SK-N-SH (cell line): ENCODE results near the gene GNB1L. TPM values are rescaled to one million over a fixed set of nuclear protein-coding genes. Genes with fewer than 3 reads are reported as not detected.

ENCODE experiments used
- CTCF ChIA-PET: fragments of 300-600, 350-600 bp; formaldehyde crosslinking; extraction: SDS; loops from one replicate; lab custom pipeline; 2021; lab: Yijun Ruan, JAX
- POLR2A ChIA-PET: fragments of 350-600 bp; sonication (Branson Sonifier 250); formaldehyde crosslinking; extraction: SDS; loops from one replicate; lab custom pipeline; 2020; ENCODE audit warnings: antibody characterized with exemption, inconsistent platforms; lab: Yijun Ruan, JAX
- DNase-seq: peaks from one replicate; pipeline ENCODE4 v3.0.0; 2012
- H2AFZ ChIP-seq: fragments of 200-600 bp; sonication (generic); 2 replicates; pipeline ENCODE4 v1.8.1; 2016; ENCODE audit warnings: antibody characterized with exemption, mild to moderate bottlenecking, low read depth
- H3F3A ChIP-seq: fragments of 200-600 bp; sonication (generic); replicated peaks from 2 replicates; pipeline ENCODE3; 2016; ENCODE audit warnings: antibody characterized with exemption, mild to moderate bottlenecking; ENCODE audit not compliant: insufficient read depth
- H3K27ac ChIP-seq, 2 experiments: fragments of 200-500 bp in 1 of 2; fragments of 200-600 bp in 1 of 2; sonication (Bioruptor generic) in 1 of 2; sonication (generic), shearing (Covaris generic) in 1 of 2; 2 replicates each; pipeline versions ENCODE4 v1.5.1 to v1.6.1; 2014 to 2016; ENCODE audit warnings: low read depth in 2 of 2, inconsistent platforms in 1 of 2, low read length in 1 of 2, mild to moderate bottlenecking in 1 of 2, mixed read lengths in 1 of 2
- H3K27me3 ChIP-seq: fragments of 200-600 bp; sonication (generic), shearing (Covaris generic); 2 replicates; pipeline ENCODE4 v1.6.1; 2016; ENCODE audit warnings: mixed run types; ENCODE audit not compliant: insufficient read depth
- H3K36me3 ChIP-seq, 2 experiments: fragments of 200-500 bp in 1 of 2; fragments of 200-600 bp in 1 of 2; sonication (Bioruptor generic) in 1 of 2; sonication (generic) in 1 of 2; replicated peaks in 1 of 2; 2 replicates each; pipeline versions ENCODE3 to v1.5.1; 2014 to 2016; ENCODE audit warnings: low read length in 1 of 2, mild to moderate bottlenecking in 1 of 2; ENCODE audit not compliant: insufficient read depth in 2 of 2, control insufficient read depth in 1 of 2
- H3K4me1 ChIP-seq, 2 experiments: fragments of 200-500 bp in 1 of 2; fragments of 200-600 bp in 1 of 2; sonication (Bioruptor generic) in 1 of 2; sonication (generic), shearing (Covaris generic) in 1 of 2; 2 replicates each; pipeline versions ENCODE4 v1.5.1 to v1.6.1; 2014 to 2016; ENCODE audit warnings: low read depth in 1 of 2, low read length in 1 of 2, mixed run types in 1 of 2; ENCODE audit not compliant: insufficient read depth in 2 of 2, control insufficient read depth in 1 of 2
- H3K4me2 ChIP-seq: fragments of 200-600 bp; sonication (generic), shearing (Covaris generic); 2 replicates; pipeline ENCODE4 v1.6.1; 2017; ENCODE audit warnings: mixed run types
- H3K4me3 ChIP-seq, 2 experiments: fragments of 200-500 bp in 1 of 2; fragments of 200-600 bp in 1 of 2; sonication (Bioruptor generic) in 1 of 2; sonication (generic), shearing (Covaris generic) in 1 of 2; 2 replicates each; pipeline versions ENCODE4 v1.5.1 to v1.8.1; 2014 to 2016; ENCODE audit warnings: low read depth in 2 of 2, inconsistent platforms in 1 of 2, low read length in 1 of 2, mild to moderate bottlenecking in 1 of 2, mixed read lengths in 1 of 2, moderate library complexity in 1 of 2
- H3K79me2 ChIP-seq: fragments of 200-600 bp; sonication (generic); 2 replicates; pipeline ENCODE4 v1.8.1; 2017; ENCODE audit warnings: mild to moderate bottlenecking; ENCODE audit not compliant: insufficient read depth
- H3K9ac ChIP-seq: fragments of 200-600 bp; sonication (generic); 2 replicates; pipeline ENCODE4 v1.6.1; 2017; ENCODE audit warnings: mixed run types
- H3K9me2 ChIP-seq: fragments of 200-600 bp; sonication (generic); 2 replicates; pipeline ENCODE4 v1.6.1; 2017; ENCODE audit warnings: mixed run types
- H3K9me3 ChIP-seq: fragments of 200-600 bp; sonication (generic); 2 replicates; pipeline ENCODE4 v1.6.1; 2017; ENCODE audit warnings: mixed run types, mild to moderate bottlenecking, moderate library complexity
- H4K20me1 ChIP-seq: fragments of 200-600 bp; sonication (generic); 2 replicates; pipeline ENCODE4 v1.6.1; 2017; ENCODE audit warnings: mild to moderate bottlenecking, mixed run types; ENCODE audit not compliant: insufficient read depth
- ELF1 ChIP-seq: IDR thresholded peaks from 2 replicates; pipeline ENCODE4 v1.4.0; 2012
- EP300 ChIP-seq, 2 experiments: IDR thresholded peaks; 2 replicates each; pipeline versions ENCODE4 v1.4.0 to v1.6.1; 2012; ENCODE audit warnings: borderline replicate concordance in 1 of 2, low read depth in 1 of 2, low read length in 1 of 2
- EZH2phosphoT487 ChIP-seq: fragments of 200-600 bp; sonication (generic); IDR thresholded peaks from 2 replicates; pipeline ENCODE4 v1.6.1; 2017; ENCODE audit warnings: low read depth, mixed run types, mild to moderate bottlenecking, antibody characterized with exemption, moderate library complexity, borderline replicate concordance
- FOXJ3 ChIP-seq: sonication (generic); formaldehyde crosslinking; IDR thresholded peaks from 2 replicates; pipeline ENCODE4 v1.5.1; 2020; ENCODE audit warnings: mild to moderate bottlenecking, missing genetic modification reagents
- FOXM1 ChIP-seq: IDR thresholded peaks from 2 replicates; pipeline ENCODE4 v1.4.0; 2012; ENCODE audit warnings: low read depth, mild to moderate bottlenecking
- GABPA ChIP-seq: IDR thresholded peaks from 2 replicates; pipeline ENCODE4 v1.4.0; 2012; ENCODE audit warnings: low read depth, mild to moderate bottlenecking
- GATA2 ChIP-seq: sonication (generic); formaldehyde crosslinking; IDR thresholded peaks from 2 replicates; pipeline ENCODE4 v1.5.0; 2020; ENCODE audit warnings: mild to moderate bottlenecking, missing genetic modification reagents
- JUND ChIP-seq: IDR thresholded peaks from 2 replicates; pipeline ENCODE4 v1.4.0; 2012
- NFIC ChIP-seq: IDR thresholded peaks from 2 replicates; pipeline ENCODE4 v1.4.0; 2012; ENCODE audit warnings: borderline replicate concordance
- POLR2AphosphoS5 ChIP-seq: IDR thresholded peaks from 2 replicates; pipeline ENCODE4 v1.6.1; 2012; ENCODE audit warnings: low read depth, low read length
- RCOR1 ChIP-seq: fragments of 150-350 bp; IDR thresholded peaks from 2 replicates; pipeline ENCODE4 v1.6.1; 2017; ENCODE audit warnings: antibody characterized with exemption, low read length
- SIN3A ChIP-seq: IDR thresholded peaks from 2 replicates; pipeline ENCODE4 v1.6.1; 2012; ENCODE audit warnings: low read depth, mild to moderate bottlenecking, low read length, moderate library complexity, borderline replicate concordance
- SMC3 ChIP-seq: IDR thresholded peaks from 2 replicates; pipeline ENCODE4 v1.6.1; 2012; ENCODE audit warnings: low read depth, low read length, improper control_type of control experiment
- TAF1 ChIP-seq: IDR thresholded peaks from 2 replicates; pipeline ENCODE4 v1.6.1; 2012; ENCODE audit warnings: low read depth, mild to moderate bottlenecking, low read length, moderate library complexity, borderline replicate concordance
- TEAD4 ChIP-seq: IDR thresholded peaks from 2 replicates; pipeline ENCODE4 v1.4.0; 2012; ENCODE audit warnings: mild to moderate bottlenecking, borderline replicate concordance; ENCODE audit not compliant: insufficient read depth
- USF1 ChIP-seq: IDR thresholded peaks from 2 replicates; pipeline ENCODE4 v1.4.0; 2012; ENCODE audit warnings: low read depth, borderline replicate concordance
- USF2 ChIP-seq: fragments of 150-350 bp; IDR thresholded peaks from 2 replicates; pipeline ENCODE4 v1.6.1; 2017; ENCODE audit warnings: antibody characterized with exemption, low read length, low read depth, borderline replicate concordance
- YY1 ChIP-seq: IDR thresholded peaks from 2 replicates; pipeline ENCODE4 v1.4.0; 2012; ENCODE audit warnings: low read depth, mild to moderate bottlenecking
- WGBS: methylation state at CpG from one replicate; pipeline ENCODE4 v1.1.6; 2017; ENCODE audit warnings: low lambda C conversion rate; 5-methylcytosine and 5-hydroxymethylcytosine counted together
- polyA plus RNA-seq, 3 experiments: library from polyadenylated mRNA; depleted of rRNA; stranded (reverse); fragments of >200 nt; gene quantifications; 2 replicates each; pipeline ENCODE4 v1.2.3, GENCODE V29; 2012
- TF ChIP-seq, protein P1 (sequence below): IDR thresholded peaks from 2 replicates; pipeline ENCODE4 v1.4.0; 2012; ENCODE audit warnings: low read depth
- TF ChIP-seq, protein P2 (sequence below): fragments of 200-600 bp; sonication (generic); IDR thresholded peaks from 2 replicates; pipeline ENCODE4 v1.6.1; 2017; ENCODE audit warnings: antibody characterized with exemption, mild to moderate bottlenecking, moderate library complexity
- TF ChIP-seq, protein P3 (sequence below): IDR thresholded peaks from 2 replicates; pipeline ENCODE4 v1.4.0; 2012; ENCODE audit warnings: low read depth, borderline replicate concordance

GNB1L gene
- polyA plus RNA-seq, 1 of the 3 experiments (the other 2 are of a cell fraction): 5.9 TPM

DNA sequence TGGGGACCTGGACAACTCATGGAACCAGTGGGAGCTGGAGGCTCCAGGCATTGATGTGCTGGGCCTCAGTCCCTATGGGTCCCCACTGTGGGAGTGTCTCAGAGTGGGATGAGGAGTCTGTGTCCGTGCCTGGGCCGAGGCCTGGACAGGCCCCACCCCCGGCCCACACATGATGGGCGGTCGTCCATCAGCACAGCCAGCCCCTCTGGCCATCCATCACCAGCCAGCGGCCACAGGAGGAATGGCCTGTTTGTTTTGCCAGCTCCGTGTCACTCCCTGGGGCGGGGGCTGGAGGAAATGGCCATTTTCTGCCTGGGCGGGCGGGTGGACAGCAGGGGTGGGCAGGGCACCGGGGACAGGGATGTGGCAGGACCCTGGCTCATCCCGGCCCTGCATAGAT lies 107.1 kb downstream of the GNB1L start (continued):
- TF ChIP-seq EP300 (IDR thresholded peaks at IDR 0.05; ENCODE audit: borderline replicate concordance in 1 of 2, low read depth in 1 of 2, low read length in 1 of 2): no peak
- TF ChIP-seq TAF1: no peak
- TF ChIP-seq, protein P1, sequence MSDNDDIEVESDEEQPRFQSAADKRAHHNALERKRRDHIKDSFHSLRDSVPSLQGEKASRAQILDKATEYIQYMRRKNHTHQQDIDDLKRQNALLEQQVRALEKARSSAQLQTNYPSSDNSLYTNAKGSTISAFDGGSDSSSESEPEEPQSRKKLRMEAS: no peak
- no peak for TF ChIP-seq POLR2AphosphoS5
- no peak for TF ChIP-seq SIN3A

DNA sequence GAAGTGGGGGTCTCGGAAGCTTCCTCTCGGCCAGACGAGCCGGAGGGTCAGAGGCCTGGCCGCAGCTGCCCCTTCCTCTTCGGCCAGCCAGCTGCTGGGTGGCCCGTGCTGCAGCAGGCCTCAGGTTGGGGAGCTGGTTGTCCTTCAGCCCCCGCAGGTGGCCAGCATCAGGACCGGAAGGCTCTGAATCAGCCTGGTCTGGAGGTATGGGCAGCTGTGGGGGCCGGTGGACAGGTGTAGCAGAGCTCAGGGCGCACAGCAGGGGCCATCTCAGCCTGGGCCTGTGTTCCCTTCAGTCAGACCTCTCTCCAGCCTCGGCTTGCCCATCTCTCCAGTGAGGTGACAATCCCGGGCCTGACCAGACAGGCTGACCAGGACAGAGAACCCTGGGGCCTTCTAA lies 107.9 kb downstream of the GNB1L start:
- Histone ChIP-seq H3K36me3 (no peaks in the 10 kb centered on the region), H3K27ac (no peak overlapping the region), H3K9me2 (no peaks in the 10 kb centered on the region), H3K4me2 (no peak overlapping the region), H3K4me3 (no peak overlapping the region), H3K4me1 (peaks cover 0 to 15% of the 10 kb centered on the region in 2 experiments; a peak in 1 of 4 replicates), H3K27me3 (no peaks in the 10 kb centered on the region), H3K9me3 (no peaks in the 10 kb centered on the region), H3F3A (no peaks in the 10 kb centered on the region), H4K20me1 (no peaks in the 10 kb centered on the region), H3K9ac (no peak overlapping the region), H2AFZ (no peak overlapping the region), H3K79me2 (no peaks in the 10 kb centered on the region)
- ChIA-PET CTCF (interaction anchor here (1.8 to 4.7 kb wide), 3 partner anchors 15 to 164 kb away, joined by 5 to 54 read pairs (median 17); no protein-coding TSS in a partner anchor), POLR2A (no interaction called here)
- DNase-seq: no peak
- WGBS: no CpG with 5 or more reads among the region's 13 CpGs
- TF ChIP-seq JUND (no peak), TEAD4 (no peak), RCOR1 (no peak), ELF1 (no peak), FOXJ3 (CRISPR knock-in tag) (no peak), FOXM1 (no peak), SMC3 (no peak), NFIC (no peak), GABPA (no peak), USF1 (no peak), YY1 (no peak), TAF1 (no peak), EZH2phosphoT487 (no peak), USF2 (no peak), GATA2 (CRISPR knock-in tag) (no peak), EP300 (IDR thresholded peaks at IDR 0.05; ENCODE audit: borderline replicate concordance in 1 of 2, low read depth in 1 of 2, low read length in 1 of 2) (no peak)
- TF ChIP-seq, protein P2, sequence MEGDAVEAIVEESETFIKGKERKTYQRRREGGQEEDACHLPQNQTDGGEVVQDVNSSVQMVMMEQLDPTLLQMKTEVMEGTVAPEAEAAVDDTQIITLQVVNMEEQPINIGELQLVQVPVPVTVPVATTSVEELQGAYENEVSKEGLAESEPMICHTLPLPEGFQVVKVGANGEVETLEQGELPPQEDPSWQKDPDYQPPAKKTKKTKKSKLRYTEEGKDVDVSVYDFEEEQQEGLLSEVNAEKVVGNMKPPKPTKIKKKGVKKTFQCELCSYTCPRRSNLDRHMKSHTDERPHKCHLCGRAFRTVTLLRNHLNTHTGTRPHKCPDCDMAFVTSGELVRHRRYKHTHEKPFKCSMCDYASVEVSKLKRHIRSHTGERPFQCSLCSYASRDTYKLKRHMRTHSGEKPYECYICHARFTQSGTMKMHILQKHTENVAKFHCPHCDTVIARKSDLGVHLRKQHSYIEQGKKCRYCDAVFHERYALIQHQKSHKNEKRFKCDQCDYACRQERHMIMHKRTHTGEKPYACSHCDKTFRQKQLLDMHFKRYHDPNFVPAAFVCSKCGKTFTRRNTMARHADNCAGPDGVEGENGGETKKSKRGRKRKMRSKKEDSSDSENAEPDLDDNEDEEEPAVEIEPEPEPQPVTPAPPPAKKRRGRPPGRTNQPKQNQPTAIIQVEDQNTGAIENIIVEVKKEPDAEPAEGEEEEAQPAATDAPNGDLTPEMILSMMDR: no peak
- TF ChIP-seq, protein P3, sequence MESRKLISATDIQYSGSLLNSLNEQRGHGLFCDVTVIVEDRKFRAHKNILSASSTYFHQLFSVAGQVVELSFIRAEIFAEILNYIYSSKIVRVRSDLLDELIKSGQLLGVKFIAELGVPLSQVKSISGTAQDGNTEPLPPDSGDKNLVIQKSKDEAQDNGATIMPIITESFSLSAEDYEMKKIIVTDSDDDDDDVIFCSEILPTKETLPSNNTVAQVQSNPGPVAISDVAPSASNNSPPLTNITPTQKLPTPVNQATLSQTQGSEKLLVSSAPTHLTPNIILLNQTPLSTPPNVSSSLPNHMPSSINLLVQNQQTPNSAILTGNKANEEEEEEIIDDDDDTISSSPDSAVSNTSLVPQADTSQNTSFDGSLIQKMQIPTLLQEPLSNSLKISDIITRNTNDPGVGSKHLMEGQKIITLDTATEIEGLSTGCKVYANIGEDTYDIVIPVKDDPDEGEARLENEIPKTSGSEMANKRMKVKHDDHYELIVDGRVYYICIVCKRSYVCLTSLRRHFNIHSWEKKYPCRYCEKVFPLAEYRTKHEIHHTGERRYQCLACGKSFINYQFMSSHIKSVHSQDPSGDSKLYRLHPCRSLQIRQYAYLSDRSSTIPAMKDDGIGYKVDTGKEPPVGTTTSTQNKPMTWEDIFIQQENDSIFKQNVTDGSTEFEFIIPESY: no peak
- TF ChIP-seq, protein P1: no peak
